ENCODE measurements around the gene CCDC90B.

GRCh38 chr11:83255366-83255765 lies 30.8 kb downstream of the CCDC90B start:
- TF ChIP-seq GABPA (IDR thresholded peaks at IDR 0.05; ENCODE audit: borderline replicate concordance, insufficient read depth, low read length) (no peak), FOSL1 (IDR thresholded peaks at IDR 0.05; ENCODE audit: insufficient read depth, low read depth, low read length) (no peak), CTCF (IDR thresholded peaks at IDR 0.05; ENCODE audit: control extremely low read depth in 1 of 3, insufficient read depth in 1 of 3, low read depth in 1 of 3, low read length in 3 of 3) (no peak), POLR2A (IDR thresholded peaks at IDR 0.05; ENCODE audit: control extremely low read depth in 1 of 2, low read depth in 2 of 2, low read length in 2 of 2) (no peak), SRF (IDR thresholded peaks at IDR 0.05; ENCODE audit: low read depth, low read length) (no peak), EP300 (IDR thresholded peaks at IDR 0.05; ENCODE audit: borderline replicate concordance in 1 of 2, low read depth in 2 of 2, low read length in 2 of 2) (no peak), TAF1 (IDR thresholded peaks at IDR 0.05; ENCODE audit: low read depth, low read length) (no peak), CBX5 (IDR thresholded peaks at IDR 0.05; ENCODE audit: low read depth, low read length) (no peak), CBX8 (IDR thresholded peaks at IDR 0.05; ENCODE audit: borderline replicate concordance, low read depth, low read length) (no peak)

Measured in H1 (cell line).